ENCODE measurements around the gene SMIM27.

DNA sequence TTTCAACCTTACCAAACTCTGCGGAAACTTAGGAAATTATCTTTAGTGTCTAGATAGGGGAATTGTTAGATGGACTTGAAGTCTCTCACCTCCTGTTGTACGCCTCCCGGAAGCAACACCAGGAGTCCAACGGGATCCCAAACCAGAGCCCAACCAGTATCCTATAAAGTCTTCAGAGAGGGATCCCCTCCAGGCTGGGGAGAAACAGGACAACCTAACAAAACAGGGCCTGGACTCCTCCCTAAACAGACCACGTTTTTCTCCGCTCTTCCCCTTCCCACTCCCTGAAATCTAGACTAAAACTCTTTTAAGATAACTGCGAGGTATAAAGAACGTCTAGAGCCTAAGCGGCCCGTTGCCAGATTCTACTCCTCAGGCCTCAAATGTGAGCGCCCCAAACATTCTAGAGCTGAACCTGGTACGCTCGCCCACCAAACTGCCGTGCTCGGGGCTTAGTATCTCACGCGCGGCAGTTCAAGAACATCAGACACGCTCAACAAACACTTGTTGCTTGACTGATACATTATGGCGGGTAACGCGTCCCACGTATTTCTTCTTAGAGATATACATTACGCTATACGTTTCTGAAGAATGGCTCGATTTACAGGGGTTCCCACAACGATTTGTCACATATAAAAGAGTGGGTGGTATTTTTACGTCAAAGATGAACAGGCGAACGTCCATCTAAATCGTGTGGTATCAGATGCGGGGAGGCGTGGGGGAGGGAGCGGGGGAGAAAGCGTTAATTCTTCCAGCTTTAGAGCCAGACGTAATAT, 663 bp upstream of the SMIM27 start:
- TF ChIP-seq CTCF (IDR thresholded peaks at IDR 0.05) (no peak), POLR2AphosphoS5 (IDR thresholded peaks at IDR 0.05) (no peak), POLR2A (IDR thresholded peaks at IDR 0.05) (no peak)
